HCT116 (cell line): ENCODE data around the gene CAMK2G.

ENCODE experiments used
- ATF3 ChIP-seq: IDR thresholded peaks from 2 replicates; pipeline ENCODE4 v1.6.1; 2012
- CEBPB ChIP-seq: IDR thresholded peaks from 2 replicates; pipeline ENCODE4 v1.6.1; 2012; ENCODE audit warnings: low read depth
- EGR1 ChIP-seq: IDR thresholded peaks from 2 replicates; pipeline ENCODE4 v1.6.1; 2012; ENCODE audit warnings: low read depth
- ELF1 ChIP-seq: IDR thresholded peaks from 2 replicates; pipeline ENCODE4 v1.6.1; 2012; ENCODE audit warnings: low read depth, borderline replicate concordance
- EZH2 ChIP-seq: fragments of 200-600 bp; sonication (generic); IDR thresholded peaks from 2 replicates; pipeline ENCODE4 v1.6.1; 2017; ENCODE audit warnings: antibody characterized with exemption, mixed run types
- EZH2phosphoT487 ChIP-seq: fragments of 200-600 bp; IDR thresholded peaks from 2 replicates; pipeline ENCODE4 v1.6.1; 2018; ENCODE audit warnings: antibody characterized with exemption, borderline replicate concordance
- MAX ChIP-seq: IDR thresholded peaks from 2 replicates; pipeline ENCODE4 v1.6.1; 2012
- POLR2AphosphoS5 ChIP-seq: IDR thresholded peaks from 2 replicates; pipeline ENCODE4 v1.6.1; 2011; ENCODE audit warnings: mild to moderate bottlenecking, low read depth, low read length, moderate library complexity
- RAD21 ChIP-seq: IDR thresholded peaks from 2 replicates; pipeline ENCODE4 v1.6.1; 2012; ENCODE audit warnings: low read depth, mild to moderate bottlenecking
- SIN3A ChIP-seq: IDR thresholded peaks from 2 replicates; pipeline ENCODE4 v1.6.1; 2012; ENCODE audit warnings: low read depth
- TF ChIP-seq, protein P1 (sequence below), 3 experiments: fragments of 200-600 bp in 1 of 3; sonication (generic) in 1 of 3; IDR thresholded peaks in 2 of 3; conservative IDR thresholded peaks in 1 of 3; 2 replicates each; pipeline ENCODE4 v1.5.1; 2012 to 2017; ENCODE audit warnings: low read depth in 2 of 3, low read length in 2 of 3, antibody characterized with exemption in 1 of 3, borderline replicate concordance in 1 of 3, control low read depth in 1 of 3, mild to moderate bottlenecking in 1 of 3, mixed read lengths in 1 of 3, mixed run types in 1 of 3, moderate library complexity in 1 of 3; ENCODE audit not compliant: insufficient read depth in 1 of 3
- TF ChIP-seq, protein P2 (sequence below): IDR thresholded peaks from 2 replicates; pipeline ENCODE4 v1.6.1; 2011; ENCODE audit warnings: mild to moderate bottlenecking, low read length, moderate library complexity; ENCODE audit not compliant: insufficient replicate concordance; ENCODE audit errors: extremely low read depth

DNA sequence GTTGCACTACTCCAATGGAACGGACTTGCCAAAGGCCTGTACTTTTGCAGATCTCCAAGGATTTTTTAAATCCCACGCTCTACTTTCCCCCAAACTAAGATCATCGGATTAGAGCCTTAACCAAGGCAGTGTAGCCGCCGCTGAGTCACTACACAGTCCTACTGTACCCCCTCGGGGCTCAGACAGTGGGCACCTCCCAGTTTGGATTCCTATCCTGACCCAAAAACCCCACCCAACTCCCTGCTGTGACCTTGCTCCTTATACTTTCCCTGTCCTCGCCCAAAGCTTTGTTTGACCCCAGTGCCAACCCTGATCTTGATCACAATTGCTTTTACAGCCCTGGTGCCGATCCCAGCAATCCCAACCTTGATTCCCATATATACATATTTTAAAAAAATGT lies 19.1 kb upstream of the CAMK2G start:
- TF ChIP-seq, protein P1, sequence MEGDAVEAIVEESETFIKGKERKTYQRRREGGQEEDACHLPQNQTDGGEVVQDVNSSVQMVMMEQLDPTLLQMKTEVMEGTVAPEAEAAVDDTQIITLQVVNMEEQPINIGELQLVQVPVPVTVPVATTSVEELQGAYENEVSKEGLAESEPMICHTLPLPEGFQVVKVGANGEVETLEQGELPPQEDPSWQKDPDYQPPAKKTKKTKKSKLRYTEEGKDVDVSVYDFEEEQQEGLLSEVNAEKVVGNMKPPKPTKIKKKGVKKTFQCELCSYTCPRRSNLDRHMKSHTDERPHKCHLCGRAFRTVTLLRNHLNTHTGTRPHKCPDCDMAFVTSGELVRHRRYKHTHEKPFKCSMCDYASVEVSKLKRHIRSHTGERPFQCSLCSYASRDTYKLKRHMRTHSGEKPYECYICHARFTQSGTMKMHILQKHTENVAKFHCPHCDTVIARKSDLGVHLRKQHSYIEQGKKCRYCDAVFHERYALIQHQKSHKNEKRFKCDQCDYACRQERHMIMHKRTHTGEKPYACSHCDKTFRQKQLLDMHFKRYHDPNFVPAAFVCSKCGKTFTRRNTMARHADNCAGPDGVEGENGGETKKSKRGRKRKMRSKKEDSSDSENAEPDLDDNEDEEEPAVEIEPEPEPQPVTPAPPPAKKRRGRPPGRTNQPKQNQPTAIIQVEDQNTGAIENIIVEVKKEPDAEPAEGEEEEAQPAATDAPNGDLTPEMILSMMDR (IDR thresholded peaks at IDR 0.05 in 2 of 3, conservative IDR thresholded peaks at IDR 0.05 in 1 of 3; ENCODE audit: borderline replicate concordance in 1 of 3, insufficient read depth in 1 of 3, low read depth in 2 of 3, low read length in 2 of 3), result no peak
- no peak for TF ChIP-seq EGR1
- no peak for TF ChIP-seq MAX
- TF ChIP-seq, protein P2, sequence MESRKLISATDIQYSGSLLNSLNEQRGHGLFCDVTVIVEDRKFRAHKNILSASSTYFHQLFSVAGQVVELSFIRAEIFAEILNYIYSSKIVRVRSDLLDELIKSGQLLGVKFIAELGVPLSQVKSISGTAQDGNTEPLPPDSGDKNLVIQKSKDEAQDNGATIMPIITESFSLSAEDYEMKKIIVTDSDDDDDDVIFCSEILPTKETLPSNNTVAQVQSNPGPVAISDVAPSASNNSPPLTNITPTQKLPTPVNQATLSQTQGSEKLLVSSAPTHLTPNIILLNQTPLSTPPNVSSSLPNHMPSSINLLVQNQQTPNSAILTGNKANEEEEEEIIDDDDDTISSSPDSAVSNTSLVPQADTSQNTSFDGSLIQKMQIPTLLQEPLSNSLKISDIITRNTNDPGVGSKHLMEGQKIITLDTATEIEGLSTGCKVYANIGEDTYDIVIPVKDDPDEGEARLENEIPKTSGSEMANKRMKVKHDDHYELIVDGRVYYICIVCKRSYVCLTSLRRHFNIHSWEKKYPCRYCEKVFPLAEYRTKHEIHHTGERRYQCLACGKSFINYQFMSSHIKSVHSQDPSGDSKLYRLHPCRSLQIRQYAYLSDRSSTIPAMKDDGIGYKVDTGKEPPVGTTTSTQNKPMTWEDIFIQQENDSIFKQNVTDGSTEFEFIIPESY, result no peak
- TF ChIP-seq ELF1, result no peak
- no peak for TF ChIP-seq POLR2AphosphoS5
- TF ChIP-seq EZH2, result no peak
- no peak for TF ChIP-seq ATF3
- TF ChIP-seq RAD21, result no peak
- no peak for TF ChIP-seq SIN3A
- TF ChIP-seq CEBPB, result no peak
- TF ChIP-seq EZH2phosphoT487, result no peak
